NCI-H2029 treated with DMSO at 0.1 percent for 48 hours (cell line): ENCODE measurements around the gene OR51B4.
"Not testable (repeated sequence)": the region's sequence is repeated elsewhere in the genome, so short reads cannot be mapped to it uniquely, and the experiment has no call there.

Experiments
- DNase-seq: peaks from one replicate; lab custom pipeline; 2025; lab: John Stamatoyannopoulos, UW

Gene OR51B4

DNA sequence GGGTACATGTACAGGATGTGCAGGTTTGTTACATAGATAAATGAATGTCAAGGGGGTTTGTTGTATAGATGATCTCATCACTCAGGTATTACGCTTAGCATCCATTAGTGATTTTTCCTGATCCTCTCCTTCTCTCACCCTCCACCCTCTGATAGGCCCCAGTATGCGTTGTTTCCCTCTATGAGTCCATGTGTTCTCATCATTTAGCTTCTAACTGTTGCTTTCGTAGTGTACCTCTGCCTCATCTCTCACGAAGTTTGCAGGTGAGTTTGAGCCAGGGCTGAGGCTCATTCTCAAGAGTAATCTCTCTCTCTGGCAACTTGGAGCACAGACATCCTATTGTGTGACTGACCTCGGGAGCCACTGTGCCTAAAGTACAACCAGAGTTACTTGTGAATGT, 27.4 kb downstream of the OR51B4 start:
- no peak for DNase-seq

DNA sequence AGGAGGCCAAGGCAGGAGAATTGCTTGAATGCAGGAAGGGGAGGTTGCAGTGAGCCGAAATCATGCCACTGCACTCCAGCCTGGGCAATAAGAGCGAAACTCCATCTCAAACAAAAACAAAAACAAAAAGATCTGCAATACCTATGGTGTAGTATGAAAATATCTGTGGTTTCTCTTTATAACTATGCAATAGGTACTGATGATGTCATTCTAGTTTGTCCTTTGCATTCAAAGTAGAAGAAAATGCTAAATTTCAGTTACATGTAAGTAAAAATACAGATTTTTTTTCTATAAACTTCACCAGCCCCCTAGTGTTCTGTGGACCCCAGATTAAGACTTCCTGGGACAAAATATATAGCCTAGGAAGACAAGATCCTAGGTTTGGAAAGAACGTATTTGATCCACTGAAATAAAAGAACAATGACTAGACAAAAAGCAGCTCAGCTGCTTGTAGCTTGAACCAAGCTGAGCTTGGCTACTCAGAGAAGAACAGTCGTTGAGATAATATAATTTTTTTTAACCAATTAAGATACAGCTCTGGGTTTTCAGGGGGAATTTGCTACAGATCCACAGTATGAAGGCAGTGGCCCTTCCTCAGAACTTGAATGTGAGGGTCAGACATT, 29.2 kb downstream of the OR51B4 start:
- no peak for DNase-seq

DNA sequence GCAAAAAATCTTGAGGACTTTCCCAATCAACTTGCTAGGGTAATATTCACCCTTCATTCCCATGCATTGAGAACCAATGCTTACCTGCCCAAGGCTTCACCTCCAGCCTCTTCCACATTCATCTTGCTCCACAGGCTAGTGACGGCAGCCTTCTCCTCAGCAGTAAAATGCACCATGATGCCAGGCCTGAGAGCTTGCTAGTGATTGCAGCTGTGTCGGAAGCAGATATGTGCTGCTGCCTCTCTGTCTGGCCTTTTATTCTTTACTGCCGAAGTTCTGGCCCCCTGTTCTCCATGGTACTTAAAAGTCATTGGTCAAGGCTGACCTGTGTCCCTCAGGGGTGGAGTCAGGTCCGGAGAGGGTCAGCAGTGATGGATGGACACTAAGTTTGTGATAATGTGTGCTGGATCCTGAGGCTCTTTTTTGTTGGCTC, 32.0 kb downstream of the OR51B4 start, which contains the start of gene HBE1:
TSS of gene HBE1 (minus strand) at position 231 of the 433 bp plus-strand sequence. CDS start at position 176, 55 bp downstream.
- no peak for DNase-seq

DNA sequence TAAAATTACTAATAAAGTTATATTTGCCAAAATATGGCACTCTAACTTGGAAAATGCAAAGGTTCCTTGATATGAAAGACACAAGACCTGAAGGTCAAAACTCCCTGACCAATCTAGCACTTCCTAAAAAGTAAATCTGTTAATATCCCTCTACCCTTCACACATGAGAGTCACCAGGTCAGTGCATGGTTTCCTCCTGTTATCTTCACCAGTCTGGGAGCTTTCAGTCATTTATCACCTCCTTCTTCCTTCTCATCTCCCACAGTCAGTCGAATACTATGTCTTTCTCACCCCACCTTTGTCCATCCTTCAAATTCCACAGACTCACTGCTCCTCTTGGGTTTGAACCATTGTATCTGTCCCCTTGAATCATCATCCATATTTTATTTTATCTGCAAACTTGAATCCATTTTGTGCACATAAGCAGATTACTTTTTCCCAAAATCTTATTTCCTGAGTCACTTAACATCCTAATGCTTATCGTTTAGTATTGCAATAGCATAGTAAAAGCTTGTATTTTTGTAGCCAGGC, 34.6 kb downstream of the OR51B4 start:
- no peak for DNase-seq

DNA sequence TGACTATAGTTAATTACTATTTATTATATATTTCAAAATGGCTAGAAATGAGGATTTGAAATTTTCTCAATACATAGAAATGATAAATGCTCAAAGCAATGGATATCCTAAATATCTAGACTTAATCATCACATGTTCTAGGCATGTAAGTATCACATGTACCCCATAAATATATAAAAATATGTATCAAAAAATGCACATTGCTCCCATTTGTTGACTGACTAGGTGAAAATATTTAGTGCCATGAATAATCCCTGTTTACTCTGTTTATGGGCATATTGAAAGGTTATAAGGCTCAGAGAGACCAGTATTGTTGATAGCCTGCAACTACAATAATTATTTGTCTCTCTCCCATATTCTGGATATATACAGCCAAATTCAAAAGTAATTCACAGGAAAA, 35.1 kb downstream of the OR51B4 start:
- no peak for DNase-seq

DNA sequence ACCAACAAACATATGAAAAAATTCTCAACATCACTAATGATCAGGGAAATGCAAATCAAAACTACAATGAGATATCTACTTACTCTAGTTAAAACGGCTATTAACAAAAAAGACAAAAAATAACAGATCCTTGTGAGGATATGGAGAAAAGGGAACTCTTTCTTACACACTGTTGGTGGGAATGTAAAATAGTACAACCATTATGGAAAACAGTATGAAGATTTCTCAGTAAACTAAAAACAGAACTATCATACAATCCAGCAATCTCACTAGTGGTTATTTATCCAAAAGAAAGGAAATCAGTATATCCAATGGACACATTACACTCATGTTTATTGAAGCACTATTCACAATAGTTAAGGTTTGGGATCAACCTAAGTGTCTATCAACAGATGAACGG, 35.9 kb downstream of the OR51B4 start:
- DNase-seq = no peak

DNA sequence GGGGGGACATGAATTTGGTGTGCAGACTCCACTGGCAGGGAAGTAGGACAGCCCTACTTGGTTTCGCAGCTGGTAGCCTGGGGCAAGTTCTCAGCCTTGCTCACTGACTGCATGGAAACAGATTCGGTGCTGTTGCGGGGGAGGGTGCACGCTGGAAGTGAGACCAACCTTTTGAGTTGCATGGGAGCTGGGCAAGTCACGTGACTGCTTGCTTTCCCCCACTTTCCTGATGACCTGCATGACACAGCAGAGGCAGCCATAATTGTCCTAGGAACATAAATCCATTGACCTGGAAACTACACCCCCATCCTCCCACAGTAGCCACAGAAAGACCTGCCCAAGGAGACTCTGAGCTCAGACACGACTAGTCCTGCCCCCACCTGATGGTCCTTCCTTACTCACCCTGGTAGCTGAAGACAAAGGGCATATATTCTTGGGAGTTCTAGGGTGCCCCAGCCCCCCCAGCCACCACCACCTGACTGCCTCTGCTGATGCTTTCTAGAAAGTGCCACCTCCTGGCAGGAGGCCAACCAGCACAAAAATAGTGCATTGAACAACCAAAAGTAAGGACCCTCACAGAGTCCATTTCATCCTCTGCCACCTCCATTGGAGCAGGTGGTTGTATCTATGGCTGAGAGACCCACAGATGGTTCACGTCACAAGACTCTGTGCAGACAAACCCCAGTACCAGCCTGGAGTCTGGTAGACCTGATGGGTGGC, 43.0 kb downstream of the OR51B4 start:
- DNase-seq = no peak

DNA sequence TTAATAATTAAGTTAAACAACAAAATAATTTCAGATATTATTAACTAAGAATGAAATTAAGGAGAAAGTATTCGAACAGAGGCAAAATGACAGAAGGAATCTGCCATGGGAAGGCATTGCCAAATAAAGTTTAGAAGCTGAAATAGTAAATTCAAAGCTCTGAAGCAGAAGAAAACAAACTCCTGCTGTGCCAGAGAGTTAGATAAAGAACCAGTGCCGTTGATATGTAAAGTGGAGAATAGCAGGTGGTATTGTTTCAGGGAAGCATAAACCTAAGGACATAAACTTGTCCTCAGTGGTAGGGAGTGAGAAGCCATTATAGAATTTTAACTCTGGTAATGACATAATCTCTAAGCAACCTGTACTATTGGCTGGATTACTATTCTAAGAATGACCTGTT, 44.5 kb downstream of the OR51B4 start:
- no peak for DNase-seq

DNA sequence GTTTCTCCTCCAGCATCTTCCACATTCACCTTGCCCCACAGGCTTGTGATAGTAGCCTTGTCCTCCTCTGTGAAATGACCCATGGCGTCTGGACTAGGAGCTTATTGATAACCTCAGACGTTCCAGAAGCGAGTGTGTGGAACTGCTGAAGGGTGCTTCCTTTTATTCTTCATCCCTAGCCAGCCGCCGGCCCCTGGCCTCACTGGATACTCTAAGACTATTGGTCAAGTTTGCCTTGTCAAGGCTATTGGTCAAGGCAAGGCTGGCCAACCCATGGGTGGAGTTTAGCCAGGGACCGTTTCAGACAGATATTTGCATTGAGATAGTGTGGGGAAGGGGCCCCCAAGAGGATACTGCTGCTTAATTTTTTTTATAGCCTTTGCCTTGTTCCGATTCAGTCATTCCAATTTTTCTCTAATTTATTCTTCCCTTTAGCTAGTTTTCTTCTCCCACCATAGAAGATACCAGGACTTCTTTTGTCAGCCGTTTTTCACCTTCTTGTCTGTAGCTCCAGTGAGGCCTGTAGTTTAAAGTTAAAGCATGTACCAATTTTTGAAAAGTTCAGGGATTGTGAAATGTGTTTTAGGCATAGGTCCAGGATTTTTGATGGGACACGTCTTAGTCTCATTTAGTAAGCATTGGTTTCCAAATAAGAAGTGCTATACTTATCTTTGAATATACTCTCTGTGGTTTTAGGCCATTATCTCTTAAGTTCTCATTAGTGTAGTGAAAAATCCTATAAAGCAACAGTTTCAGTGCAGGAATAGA, 46.9 kb downstream of the OR51B4 start, which contains the start of gene HBG2:
TSS of gene HBG2 (minus strand) at position 136 of the 768 bp plus-strand sequence. CDS start at position 83, 53 bp downstream.
- not testable (repeated sequence) for DNase-seq

DNA sequence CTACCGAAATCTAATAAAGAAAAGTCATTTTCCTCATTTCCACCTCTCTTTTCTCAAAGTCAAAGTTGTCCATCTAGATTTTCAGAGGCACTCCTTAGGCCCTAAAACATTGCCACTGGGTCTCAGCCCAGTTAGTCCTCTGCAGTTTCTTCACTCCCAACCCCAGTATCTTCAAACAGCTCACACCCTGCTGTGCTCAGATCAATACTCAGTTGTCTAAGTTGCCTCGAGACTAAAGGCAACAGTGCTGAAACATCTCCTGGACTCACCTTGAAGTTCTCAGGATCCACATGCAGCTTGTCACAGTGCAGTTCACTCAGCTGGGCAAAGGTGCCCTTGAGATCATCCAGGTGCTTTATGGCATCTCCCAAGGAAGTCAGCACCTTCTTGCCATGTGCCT, 47.7 kb downstream of the OR51B4 start:
- not testable (repeated sequence) for DNase-seq

DNA sequence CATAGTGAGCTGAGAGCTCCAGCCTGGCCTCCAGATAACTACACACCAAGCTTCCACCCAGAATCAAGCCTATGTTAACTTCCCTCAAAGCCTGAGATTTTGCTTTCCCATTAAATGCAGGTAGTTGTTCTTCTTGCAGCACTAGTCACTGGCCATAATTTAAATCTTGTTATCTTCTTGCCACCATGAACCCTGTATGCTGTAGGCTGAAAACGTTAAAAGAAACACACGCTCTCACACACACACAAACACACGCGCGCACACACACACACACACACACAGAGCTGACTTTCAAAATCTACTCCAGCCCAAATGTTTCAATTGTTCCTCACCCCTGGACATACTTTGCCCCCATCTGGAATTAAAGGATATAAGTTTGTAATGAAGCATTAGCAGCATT, 48.3 kb downstream of the OR51B4 start:
- not testable (repeated sequence) for DNase-seq

DNA sequence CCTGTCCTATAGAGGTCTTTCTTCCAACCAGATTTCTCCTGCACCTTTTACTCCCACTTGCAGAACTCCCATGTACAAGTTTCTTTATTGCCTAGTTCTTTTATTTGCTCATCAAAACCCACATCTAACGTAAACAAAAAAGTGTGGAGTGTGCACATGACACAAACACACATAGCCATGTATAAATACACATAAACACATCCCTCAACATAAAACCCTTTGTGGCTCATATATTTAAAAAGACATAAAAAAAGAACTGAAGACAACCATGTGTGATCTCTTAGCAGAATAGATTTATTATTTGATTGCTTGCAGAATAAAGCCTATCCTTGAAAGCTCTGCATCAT, 48.9 kb downstream of the OR51B4 start:
- DNase-seq = no peak

DNA sequence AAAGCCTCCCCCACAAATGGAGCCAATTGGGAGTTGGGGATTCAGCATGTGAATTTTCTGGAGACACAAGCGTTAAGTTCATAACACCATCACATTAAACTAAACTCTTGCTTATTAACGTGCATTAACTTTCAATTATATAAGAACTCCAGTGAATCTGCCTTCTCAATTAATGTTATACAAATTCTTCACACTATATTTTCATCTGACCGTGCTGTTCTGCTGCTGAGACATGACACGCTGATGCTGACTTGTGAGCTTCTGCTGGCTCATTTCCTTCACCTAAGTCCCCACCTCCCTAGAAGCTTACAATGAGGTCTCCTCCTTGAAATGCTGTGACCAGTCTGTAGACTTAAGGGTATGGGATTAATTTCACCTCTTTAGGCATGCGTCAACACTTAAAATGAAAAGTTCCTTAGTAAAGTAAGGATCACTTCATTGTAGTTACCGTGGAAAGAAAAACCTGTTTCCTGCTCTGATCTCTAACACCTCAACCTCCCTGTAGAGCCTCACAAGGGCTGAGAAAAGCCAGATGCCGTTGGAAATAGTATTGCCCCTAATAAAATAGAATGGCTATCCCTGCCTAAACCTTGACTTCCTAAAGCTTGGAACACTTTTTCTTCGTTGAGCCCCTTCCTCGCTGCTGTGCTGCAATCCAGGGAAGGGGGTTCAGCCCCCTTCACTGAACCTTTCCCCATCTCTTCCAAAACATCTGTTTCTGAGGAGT, 49.4 kb downstream of the OR51B4 start:
- no peak for DNase-seq

DNA sequence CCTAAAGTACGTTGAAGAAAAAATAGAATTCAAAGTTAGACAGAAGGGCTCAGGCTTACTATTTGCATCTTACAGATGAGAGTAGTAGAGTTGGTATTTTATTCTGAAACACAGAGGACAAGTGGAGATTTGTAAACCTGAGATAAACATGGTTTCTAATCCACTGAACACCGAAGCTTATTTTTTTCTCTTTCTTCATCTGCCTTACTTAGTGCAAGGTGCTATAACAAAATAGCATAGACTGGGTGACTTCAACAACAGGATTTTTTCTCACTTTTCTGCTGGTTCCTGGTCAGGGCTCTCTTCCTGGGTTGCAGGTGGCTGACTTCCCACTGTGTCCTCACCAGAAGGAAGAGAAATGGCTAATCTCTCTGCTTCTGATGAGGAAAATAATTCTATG, 50.0 kb downstream of the OR51B4 start:
- DNase-seq = no peak
